Stimulated activated CD8-positive, alpha-beta memory T cell treated with anti-CD3 and anti-CD28 coated beads, Interleukin-15, amount 100 ng/mL, for 4 hours (primary cell): ENCODE data around the gene CTNNA2.

Experiments
- DNase-seq, 2 donors: peaks; one replicate each; pipeline ENCODE4 v3.0.0-alpha.2; 2020; ENCODE audit warnings: low read depth in 2 of 2

Gene CTNNA2

GRCh38 chr2:79984476-79984875, 471.6 kb downstream of the CTNNA2 start:
- DNase-seq, result no peak

GRCh38 chr2:79985145-79985544, 472.3 kb downstream of the CTNNA2 start:
- DNase-seq, result no peak

DNA sequence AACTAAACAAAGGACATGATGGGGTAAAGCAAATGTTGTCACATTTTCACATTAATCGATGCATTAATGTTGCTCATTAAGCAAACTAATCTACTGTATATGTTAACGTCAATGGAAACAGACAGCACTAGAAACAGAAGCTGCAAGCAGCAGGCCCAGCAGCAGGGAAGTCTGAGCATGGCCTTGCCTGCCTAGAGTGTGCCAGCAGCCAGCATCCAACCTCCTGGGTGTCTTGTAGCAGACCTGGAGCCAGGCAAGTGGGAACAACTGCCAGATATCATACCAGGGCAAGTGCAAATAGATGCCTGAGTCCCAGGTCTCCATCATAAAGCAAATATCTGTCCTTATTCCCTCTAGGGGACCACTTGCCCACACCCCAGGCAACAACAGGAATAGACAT, 472.7 kb downstream of the CTNNA2 start:
- no peak for DNase-seq

GRCh38 chr2:79993144-79993543, 480.3 kb downstream of the CTNNA2 start:
- DNase-seq, result no peak

DNA sequence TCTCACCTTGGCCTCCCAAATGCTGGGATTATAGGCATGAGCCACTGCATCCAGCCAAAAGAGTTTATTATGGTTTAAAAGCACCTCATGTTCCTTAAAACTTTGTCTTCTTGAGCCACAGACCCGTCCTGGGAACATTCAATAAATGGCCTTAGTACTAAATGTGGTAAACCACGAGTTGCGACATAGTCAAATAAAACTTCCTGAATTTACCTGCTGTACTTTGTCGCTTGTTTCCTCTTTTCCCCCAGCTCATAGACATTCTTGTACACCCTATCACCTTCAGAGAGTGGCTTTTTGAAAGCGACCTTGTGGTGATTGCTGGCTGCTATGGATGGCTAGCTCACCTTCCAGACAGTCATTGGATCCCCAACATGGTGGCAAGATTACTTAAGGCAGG, 481.3 kb downstream of the CTNNA2 start:
- DNase-seq, result no peak

GRCh38 chr2:79994965-79995364, 482.1 kb downstream of the CTNNA2 start:
- no peak for DNase-seq

DNA sequence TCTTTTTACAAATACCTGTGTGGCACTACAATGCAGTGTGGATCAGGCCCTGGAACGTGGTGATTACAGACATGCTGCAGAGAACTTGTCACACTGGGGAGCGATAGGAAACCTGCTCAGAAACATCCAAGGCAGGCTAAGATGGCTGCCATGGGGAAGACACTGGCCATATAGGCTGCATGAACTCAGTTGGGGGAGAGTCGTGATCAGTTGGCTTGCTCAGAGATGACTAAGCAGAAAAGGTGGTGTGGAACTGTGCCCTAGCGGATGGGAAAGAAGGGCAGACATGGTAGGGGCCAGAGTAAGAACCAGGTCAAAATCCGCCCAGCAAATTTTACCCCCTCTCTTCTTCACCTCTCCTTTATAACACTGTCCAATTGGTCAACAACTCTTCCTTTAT, 483.9 kb downstream of the CTNNA2 start:
- DNase-seq, result no peak

GRCh38 chr2:80001701-80002101, 488.9 kb downstream of the CTNNA2 start:
- DNase-seq, result no peak

- DNase-seq, result no peak
Observed at GRCh38 chr2:80002112-80002511, 489.3 kb downstream of the CTNNA2 start.

DNA sequence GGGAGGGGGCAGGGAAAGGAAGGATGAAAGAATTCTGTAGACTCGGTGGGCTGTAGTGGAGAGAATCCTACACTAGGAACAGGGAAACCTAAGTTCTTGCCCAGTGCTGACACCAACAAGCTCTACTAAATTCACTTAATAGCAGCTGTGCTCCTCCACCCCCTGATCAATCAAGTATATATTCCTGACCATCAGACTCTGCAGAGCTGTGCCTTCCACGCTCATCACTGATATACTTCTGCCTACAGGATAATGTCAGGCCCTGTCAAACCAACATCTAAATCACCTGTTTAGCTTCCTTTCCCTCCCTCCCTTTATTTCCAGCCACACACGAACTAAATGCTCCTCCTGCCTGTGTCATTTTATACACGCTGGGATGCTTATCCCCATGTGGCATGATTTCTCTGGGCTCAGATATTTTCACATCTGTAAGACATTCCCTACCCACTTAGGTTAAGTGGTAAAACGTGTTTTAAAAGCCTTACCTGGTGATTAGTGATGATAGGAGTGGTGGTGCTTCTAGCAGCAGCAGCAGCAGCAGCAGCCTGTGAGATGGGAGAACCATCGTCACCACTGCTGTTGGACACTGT, 489.8 kb downstream of the CTNNA2 start:
- no peak for DNase-seq

GRCh38 chr2:80007777-80008503, 495.1 kb downstream of the CTNNA2 start:
- no peak for DNase-seq

- no peak for DNase-seq
Observed at GRCh38 chr2:80008596-80008995, 495.7 kb downstream of the CTNNA2 start.

DNA sequence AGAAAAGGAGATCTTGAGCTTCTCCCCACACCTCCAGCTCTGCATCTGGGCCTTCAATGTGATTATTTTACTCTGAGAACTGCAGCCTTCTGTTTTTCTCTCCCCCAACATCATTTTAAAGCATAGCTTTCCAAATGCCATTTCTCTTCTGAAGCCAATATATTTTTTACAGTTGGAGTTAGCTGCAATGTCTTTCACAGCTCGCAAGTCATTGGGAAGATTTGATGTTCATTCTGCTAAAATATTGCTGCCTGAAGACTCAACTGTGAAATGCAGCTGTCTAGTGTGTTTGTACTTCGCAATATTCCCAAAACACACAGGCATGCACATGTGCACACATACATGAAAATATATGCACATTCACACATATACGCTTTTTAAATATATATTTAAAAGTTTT, 496.4 kb downstream of the CTNNA2 start:
- DNase-seq, result no peak

DNA sequence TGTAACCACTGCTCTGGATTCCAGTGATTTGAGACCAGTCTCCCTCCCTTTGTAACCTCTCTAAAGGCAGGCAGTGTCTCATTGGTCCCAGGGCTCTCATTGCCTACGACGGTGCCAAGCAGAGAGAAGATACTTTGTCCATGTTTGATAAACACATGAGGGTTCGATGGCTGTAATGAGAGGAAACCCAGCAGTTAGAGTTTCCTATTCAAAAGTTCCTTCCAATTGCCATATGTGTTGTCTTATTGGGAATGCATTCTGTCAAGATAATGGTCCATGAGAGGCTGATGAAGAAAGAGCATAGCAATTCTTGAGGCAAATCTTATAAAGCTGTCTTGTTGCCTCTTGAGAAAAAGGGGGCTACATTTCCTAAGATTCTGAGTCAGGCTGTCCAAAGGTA, 499.2 kb downstream of the CTNNA2 start:
- no peak for DNase-seq

GRCh38 chr2:80014637-80015036, 501.8 kb downstream of the CTNNA2 start:
- no peak for DNase-seq

GRCh38 chr2:80016171-80016570, 503.3 kb downstream of the CTNNA2 start:
- DNase-seq, result no peak

- DNase-seq, result no peak
Observed at GRCh38 chr2:80019571-80020460, 507.0 kb downstream of the CTNNA2 start.

DNA sequence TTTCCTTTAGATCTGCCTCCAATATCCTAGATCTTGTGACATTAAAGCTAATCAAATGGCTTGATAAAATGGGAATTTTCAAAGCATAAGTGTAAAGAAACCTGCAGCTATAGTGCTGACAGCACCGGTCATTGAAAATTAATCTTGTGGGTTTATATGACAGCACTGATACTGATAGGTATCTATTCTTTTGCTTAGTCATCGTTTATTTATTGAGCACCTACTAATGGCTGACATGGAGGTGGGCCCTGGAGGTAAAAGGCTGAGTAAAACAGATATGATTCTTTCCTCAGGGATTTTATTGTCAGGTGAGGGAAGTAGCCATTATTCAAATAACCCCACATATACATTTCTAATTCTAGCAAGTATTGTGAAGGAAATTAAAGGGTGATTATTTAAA, 509.2 kb downstream of the CTNNA2 start:
- no peak for DNase-seq

GRCh38 chr2:80026040-80026729, 513.3 kb downstream of the CTNNA2 start:
- DNase-seq, result no peak

DNA sequence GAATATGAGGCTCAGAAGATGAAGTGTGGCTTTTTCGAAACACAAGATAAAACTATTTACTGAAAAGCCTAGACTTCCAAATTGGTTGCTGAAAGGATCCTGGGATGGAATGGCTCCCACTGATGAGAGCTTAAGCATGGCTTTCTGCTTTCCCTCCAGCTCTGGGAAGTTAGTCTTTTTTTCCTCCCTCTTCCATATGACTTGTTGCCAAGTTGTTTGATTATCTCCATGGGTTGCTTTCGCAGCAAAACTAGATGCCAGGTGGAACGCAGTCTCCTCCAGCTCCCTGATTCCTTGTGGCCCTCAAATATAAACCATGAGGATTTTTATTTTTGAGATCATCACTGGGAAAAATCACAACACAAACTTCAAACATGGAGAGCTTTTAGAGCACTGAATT, 515.2 kb downstream of the CTNNA2 start:
- no peak for DNase-seq

DNA sequence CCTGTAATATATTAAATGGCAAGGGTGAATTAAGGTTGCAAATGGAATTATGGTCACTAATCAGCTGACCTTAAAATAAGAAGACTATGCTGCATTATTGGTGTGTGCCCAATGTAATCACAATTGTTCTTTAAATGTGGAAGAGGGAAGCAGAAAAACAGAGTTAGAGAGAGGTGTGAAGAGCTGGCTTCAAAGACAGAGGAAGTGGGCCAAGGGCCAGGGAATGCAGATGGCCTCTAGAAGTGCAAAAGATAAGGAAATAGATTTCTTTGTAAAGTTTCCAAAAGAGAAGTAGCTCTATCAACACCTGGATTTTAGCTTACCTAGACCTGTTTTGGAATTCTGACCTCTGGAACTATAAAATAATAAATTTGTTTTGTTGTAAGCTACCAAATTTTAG, 515.7 kb downstream of the CTNNA2 start:
- DNase-seq, result no peak

DNA sequence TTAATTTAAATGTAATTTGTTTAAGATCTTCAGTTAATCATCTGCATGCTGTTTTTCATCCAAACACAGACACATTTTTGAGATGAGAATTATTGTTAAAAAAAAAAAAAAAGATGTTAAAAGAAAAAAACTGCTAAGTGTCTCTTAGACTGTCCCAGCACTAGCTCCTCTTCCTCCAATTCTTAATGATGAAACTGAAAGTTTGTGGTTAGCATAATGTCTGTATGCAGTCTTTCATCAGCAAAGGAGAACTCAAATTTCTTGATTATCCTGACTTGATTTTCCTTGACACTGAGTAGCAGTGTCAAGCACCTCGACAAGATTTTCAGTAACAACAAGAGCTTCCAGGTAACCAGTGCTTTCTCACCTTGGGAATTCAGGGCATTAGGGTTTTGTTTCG, 517.3 kb downstream of the CTNNA2 start:
- no peak for DNase-seq
